GM12878 (cell line): Measurements from ENCODE around the gene KCNN1. TPM values are rescaled to one million over a fixed set of nuclear protein-coding genes. Genes with fewer than 3 reads are reported as not detected.

ENCODE experiments used
- CHD1 ChIP-seq: IDR thresholded peaks from 2 replicates; pipeline ENCODE4 v1.6.1; 2012; ENCODE audit warnings: low read depth, low read length, improper control_type of control experiment
- CHD2 ChIP-seq: IDR thresholded peaks from 2 replicates; pipeline ENCODE4 v1.6.1; 2011; ENCODE audit warnings: low read depth, low read length, improper control_type of control experiment, borderline replicate concordance
- DPF2 ChIP-seq: fragments of 450-650 bp; IDR thresholded peaks from 2 replicates; pipeline ENCODE4 v1.6.1; 2017; ENCODE audit warnings: mild to moderate bottlenecking
- EED ChIP-seq: sonication (generic); IDR thresholded peaks from 2 replicates; pipeline ENCODE4 v1.6.1; 2016; ENCODE audit warnings: antibody characterized with exemption, low read depth
- EGR1 ChIP-seq, 2 experiments: IDR thresholded peaks; 1 replicate in 1 of 2; 2 replicates in 1 of 2; pipeline ENCODE4 v1.6.1; 2011 to 2012; ENCODE audit warnings: low read depth in 2 of 2, low read length in 2 of 2, borderline replicate concordance in 1 of 2, mild to moderate bottlenecking in 1 of 2, moderate library complexity in 1 of 2
- EP300 ChIP-seq, 2 experiments: fragments of 150-350 bp in 1 of 2; IDR thresholded peaks; 2 replicates each; pipeline ENCODE4 v1.6.1; 2011 to 2012; ENCODE audit warnings: low read depth in 2 of 2, low read length in 2 of 2, borderline replicate concordance in 1 of 2, improper control_type of control experiment in 1 of 2, inconsistent platforms in 1 of 2; ENCODE audit not compliant: control insufficient read depth in 1 of 2
- FOXM1 ChIP-seq: IDR thresholded peaks from 2 replicates; pipeline ENCODE4 v1.6.1; 2012; ENCODE audit warnings: low read depth, mild to moderate bottlenecking, inconsistent platforms, low read length, moderate library complexity
- IKZF2 ChIP-seq, 2 experiments: fragments of 450-650 bp; IDR thresholded peaks; 2 replicates each; pipeline ENCODE4 v1.6.1; 2017; ENCODE audit warnings: mild to moderate bottlenecking in 2 of 2, moderate library complexity in 2 of 2
- IRF3 ChIP-seq: fragments of 450-650 bp; IDR thresholded peaks from 2 replicates; pipeline ENCODE4 v1.6.1; 2014; ENCODE audit warnings: mild to moderate bottlenecking
- IRF4 ChIP-seq: IDR thresholded peaks from 2 replicates; pipeline ENCODE4 v1.6.1; 2011; ENCODE audit warnings: low read depth, low read length
- JUNB ChIP-seq: IDR thresholded peaks from 2 replicates; pipeline ENCODE4 v1.6.1; 2016; ENCODE audit warnings: antibody characterized with exemption, mild to moderate bottlenecking
- JUND ChIP-seq: IDR thresholded peaks from 2 replicates; pipeline ENCODE4 v1.6.1; 2012; ENCODE audit warnings: low read depth, mild to moderate bottlenecking, low read length, improper control_type of control experiment, moderate library complexity
- NBN ChIP-seq: fragments of 450-650 bp; IDR thresholded peaks from 2 replicates; pipeline ENCODE4 v1.6.1; 2016
- NR2F1 ChIP-seq: fragments of 450-650 bp; conservative IDR thresholded peaks from 2 replicates; pipeline ENCODE4 v1.6.1; 2017; ENCODE audit warnings: mild to moderate bottlenecking
- RUNX3 ChIP-seq: IDR thresholded peaks from 2 replicates; pipeline ENCODE4 v1.6.1; 2012; ENCODE audit warnings: low read length, inconsistent platforms
- SPI1 ChIP-seq: IDR thresholded peaks from 2 replicates; pipeline ENCODE4 v1.6.1; 2011; ENCODE audit warnings: low read depth, mild to moderate bottlenecking, low read length, moderate library complexity, borderline replicate concordance; ENCODE audit not compliant: insufficient read depth
- TAF1 ChIP-seq: IDR thresholded peaks from 2 replicates; pipeline ENCODE4 v1.6.1; 2011; ENCODE audit warnings: mild to moderate bottlenecking, low read depth, low read length, borderline replicate concordance
- USF2 ChIP-seq: IDR thresholded peaks from 2 replicates; pipeline ENCODE4 v1.6.1; 2011; ENCODE audit warnings: low read depth, low read length, improper control_type of control experiment, borderline replicate concordance
- ZNF384 ChIP-seq: IDR thresholded peaks from 2 replicates; pipeline ENCODE4 v1.6.1; 2012; ENCODE audit warnings: low read depth, mild to moderate bottlenecking, low read length, improper control_type of control experiment, borderline replicate concordance
- polyA plus RNA-seq, 11 experiments: library from polyadenylated mRNA; depleted of rRNA in 4 of 11; unstranded in 6 of 11; stranded (reverse) in 5 of 11; fragments of >200 nt; fragmentation: Nextera tagmentation in 4 of 11; fragmentation: Illumina TruSeq in 1 of 11; extraction: Ambion mirVana in 4 of 11; extraction: Trizol in 1 of 11; gene quantifications; 1 replicate in 1 of 11; 2 replicates in 10 of 11; pipeline versions ENCODE4 v1.2.1 to v1.2.3, GENCODE V29; 2011 to 2016; ENCODE audit warnings: inconsistent platforms in 2 of 11, missing spikeins in 2 of 11, low read depth in 1 of 11
- total RNA-seq, 4 experiments: library from RNA; depleted of rRNA in 3 of 4; stranded (reverse); fragments of >200 nt in 3 of 4; fragmentation: Illumina TruSeq in 1 of 4; extraction: Trizol in 1 of 4; gene quantifications; 2 replicates each; pipeline versions ENCODE4 v1.2.1 to v1.2.3, GENCODE V29; 2013 to 2021
- TF ChIP-seq, protein P1 (sequence below): fragments of 450-650 bp; IDR thresholded peaks from 2 replicates; pipeline ENCODE4 v1.6.1; 2016; ENCODE audit warnings: mild to moderate bottlenecking, moderate library complexity, borderline replicate concordance
- TF ChIP-seq, protein P2 (sequence below): IDR thresholded peaks from 2 replicates; pipeline ENCODE4 v1.6.1; 2011; ENCODE audit warnings: borderline replicate concordance, low read depth, mild to moderate bottlenecking, moderate library complexity, mixed read lengths, low read length; ENCODE audit not compliant: insufficient read depth; ENCODE audit errors: extremely low read length

Gene KCNN1
- total and polyA plus RNA-seq, 10 of the 15 experiments (the other 5 are each of a cell fraction or from before 2014, with no cell fraction given): 0.02 to 0.95 (median 0.16) TPM; not detected in 1

- TF ChIP-seq, protein P1, sequence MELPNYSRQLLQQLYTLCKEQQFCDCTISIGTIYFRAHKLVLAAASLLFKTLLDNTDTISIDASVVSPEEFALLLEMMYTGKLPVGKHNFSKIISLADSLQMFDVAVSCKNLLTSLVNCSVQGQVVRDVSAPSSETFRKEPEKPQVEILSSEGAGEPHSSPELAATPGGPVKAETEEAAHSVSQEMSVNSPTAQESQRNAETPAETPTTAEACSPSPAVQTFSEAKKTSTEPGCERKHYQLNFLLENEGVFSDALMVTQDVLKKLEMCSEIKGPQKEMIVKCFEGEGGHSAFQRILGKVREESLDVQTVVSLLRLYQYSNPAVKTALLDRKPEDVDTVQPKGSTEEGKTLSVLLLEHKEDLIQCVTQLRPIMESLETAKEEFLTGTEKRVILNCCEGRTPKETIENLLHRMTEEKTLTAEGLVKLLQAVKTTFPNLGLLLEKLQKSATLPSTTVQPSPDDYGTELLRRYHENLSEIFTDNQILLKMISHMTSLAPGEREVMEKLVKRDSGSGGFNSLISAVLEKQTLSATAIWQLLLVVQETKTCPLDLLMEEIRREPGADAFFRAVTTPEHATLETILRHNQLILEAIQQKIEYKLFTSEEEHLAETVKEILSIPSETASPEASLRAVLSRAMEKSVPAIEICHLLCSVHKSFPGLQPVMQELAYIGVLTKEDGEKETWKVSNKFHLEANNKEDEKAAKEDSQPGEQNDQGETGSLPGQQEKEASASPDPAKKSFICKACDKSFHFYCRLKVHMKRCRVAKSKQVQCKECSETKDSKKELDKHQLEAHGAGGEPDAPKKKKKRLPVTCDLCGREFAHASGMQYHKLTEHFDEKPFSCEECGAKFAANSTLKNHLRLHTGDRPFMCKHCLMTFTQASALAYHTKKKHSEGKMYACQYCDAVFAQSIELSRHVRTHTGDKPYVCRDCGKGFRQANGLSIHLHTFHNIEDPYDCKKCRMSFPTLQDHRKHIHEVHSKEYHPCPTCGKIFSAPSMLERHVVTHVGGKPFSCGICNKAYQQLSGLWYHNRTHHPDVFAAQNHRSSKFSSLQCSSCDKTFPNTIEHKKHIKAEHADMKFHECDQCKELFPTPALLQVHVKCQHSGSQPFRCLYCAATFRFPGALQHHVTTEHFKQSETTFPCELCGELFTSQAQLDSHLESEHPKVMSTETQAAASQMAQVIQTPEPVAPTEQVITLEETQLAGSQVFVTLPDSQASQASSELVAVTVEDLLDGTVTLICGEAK: no peak
- TF ChIP-seq EP300 (IDR thresholded peaks at IDR 0.05; ENCODE audit: borderline replicate concordance in 1 of 2, control insufficient read depth in 1 of 2, low read depth in 2 of 2, low read length in 2 of 2) (no peak), NBN (peak; percentile 60; the same call in 1 of the 2 replicates), CHD2 (no peak), FOXM1 (peak; percentile 62; the same call in 1 of the 2 replicates), JUND (no peak), TAF1 (no peak; the same call in 1 of the 2 replicates), NR2F1 (0 out of 2 replicates have a peak, but pooled peaks have one; percentile 25), EED (peak; percentile 76), USF2 (no peak), RUNX3 (no peak), SPI1 (no peak), JUNB (no peak), IRF3 (0 out of 2 replicates have a peak, but pooled peaks have one; percentile 13), IRF4 (peak; percentile 67; the same call in 1 of the 2 replicates), CHD1 (no peak), IKZF2 (IDR thresholded peaks at IDR 0.05) (peak; percentile 80 to 83), EGR1 (IDR thresholded peaks at IDR 0.05; ENCODE audit: borderline replicate concordance in 1 of 2, low read depth in 2 of 2, low read length in 2 of 2) (peak in 1 of 2 experiments; percentile 93; a peak in 2 of 3 replicates), DPF2 (no peak), ZNF384 (no peak)
- TF ChIP-seq, protein P2, sequence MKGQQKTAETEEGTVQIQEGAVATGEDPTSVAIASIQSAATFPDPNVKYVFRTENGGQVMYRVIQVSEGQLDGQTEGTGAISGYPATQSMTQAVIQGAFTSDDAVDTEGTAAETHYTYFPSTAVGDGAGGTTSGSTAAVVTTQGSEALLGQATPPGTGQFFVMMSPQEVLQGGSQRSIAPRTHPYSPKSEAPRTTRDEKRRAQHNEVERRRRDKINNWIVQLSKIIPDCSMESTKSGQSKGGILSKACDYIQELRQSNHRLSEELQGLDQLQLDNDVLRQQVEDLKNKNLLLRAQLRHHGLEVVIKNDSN: no peak
Measured at GRCh38 chr19:18007044-18007916, 40.4 kb downstream of the KCNN1 start (continued).
